Measurements from ENCODE around the gene CDYL2. TPM values are rescaled to one million over a fixed set of nuclear protein-coding genes. Genes with fewer than 3 reads are reported as not detected.

The CDYL2 gene
- total RNA-seq, 1 experiment from 2014 or later: 7.1 TPM

DNA sequence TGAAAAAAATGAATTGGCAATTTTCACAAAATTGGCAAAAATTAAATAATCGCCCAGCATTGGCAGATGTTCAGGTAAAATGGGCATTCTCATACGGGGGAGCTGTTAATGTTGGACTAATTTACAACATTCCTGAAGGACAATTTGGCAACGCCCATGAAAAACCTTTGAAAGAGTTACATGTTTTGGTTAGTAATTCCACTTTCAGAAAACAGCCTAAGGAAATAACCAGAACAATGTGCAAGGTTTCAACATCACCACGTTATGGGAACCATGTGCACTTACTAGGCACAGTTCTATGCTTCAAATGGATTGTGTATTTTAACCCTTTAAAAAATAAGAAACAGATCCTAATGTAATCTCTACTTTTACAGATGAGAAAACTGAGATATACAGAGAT, 62.7 kb downstream of the CDYL2 start:
- Mint-ChIP-seq H3K4me1 (ENCODE audit: insufficient read depth, unreplicated experiment) (peaks cover 27% of the 10 kb centered on the region), H3K4me3 (ENCODE audit: unreplicated experiment) (no peak overlapping the region), H3K27ac (ENCODE audit: low read depth, unreplicated experiment) (no peak overlapping the region), H3K36me3 (ENCODE audit: insufficient read depth, unreplicated experiment) (no peaks in the 10 kb centered on the region), H3K9me3 (ENCODE audit: unreplicated experiment) (peaks cover 10% of the 10 kb centered on the region), H3K27me3 (ENCODE audit: insufficient read depth, unreplicated experiment) (no peaks in the 10 kb centered on the region)
- DNase-seq (ENCODE audit: unreplicated experiment): peak; percentile 65
- CTCF ChIA-PET: no interaction called here
- TF ChIP-seq, protein P1, sequence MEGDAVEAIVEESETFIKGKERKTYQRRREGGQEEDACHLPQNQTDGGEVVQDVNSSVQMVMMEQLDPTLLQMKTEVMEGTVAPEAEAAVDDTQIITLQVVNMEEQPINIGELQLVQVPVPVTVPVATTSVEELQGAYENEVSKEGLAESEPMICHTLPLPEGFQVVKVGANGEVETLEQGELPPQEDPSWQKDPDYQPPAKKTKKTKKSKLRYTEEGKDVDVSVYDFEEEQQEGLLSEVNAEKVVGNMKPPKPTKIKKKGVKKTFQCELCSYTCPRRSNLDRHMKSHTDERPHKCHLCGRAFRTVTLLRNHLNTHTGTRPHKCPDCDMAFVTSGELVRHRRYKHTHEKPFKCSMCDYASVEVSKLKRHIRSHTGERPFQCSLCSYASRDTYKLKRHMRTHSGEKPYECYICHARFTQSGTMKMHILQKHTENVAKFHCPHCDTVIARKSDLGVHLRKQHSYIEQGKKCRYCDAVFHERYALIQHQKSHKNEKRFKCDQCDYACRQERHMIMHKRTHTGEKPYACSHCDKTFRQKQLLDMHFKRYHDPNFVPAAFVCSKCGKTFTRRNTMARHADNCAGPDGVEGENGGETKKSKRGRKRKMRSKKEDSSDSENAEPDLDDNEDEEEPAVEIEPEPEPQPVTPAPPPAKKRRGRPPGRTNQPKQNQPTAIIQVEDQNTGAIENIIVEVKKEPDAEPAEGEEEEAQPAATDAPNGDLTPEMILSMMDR (IDR thresholded peaks at IDR 0.05; ENCODE audit: unreplicated experiment): no peak
- POLR2A ChIA-PET: no interaction called here
- BruUV-seq (replicated peaks): no TSS peak
- intact Hi-C loops (cut with micrococcal nuclease): no loop called here

- CTCF ChIA-PET: interaction anchor here (0.6 kb wide), 1 partner anchor 498 kb away, joined by 3 read pairs; no protein-coding TSS in a partner anchor
- no TSS peak for BruUV-seq (replicated peaks)
- H3K27ac Mint-ChIP-seq (ENCODE audit: low read depth, unreplicated experiment): no peak overlapping the region
- peaks cover 8% of the 10 kb centered on the region for H3K27me3 Mint-ChIP-seq (ENCODE audit: insufficient read depth, unreplicated experiment)
- H3K36me3 Mint-ChIP-seq (ENCODE audit: insufficient read depth, unreplicated experiment): no peaks in the 10 kb centered on the region
- intact Hi-C loops (cut with micrococcal nuclease): no loop called here
- TF ChIP-seq, protein P1 (IDR thresholded peaks at IDR 0.05; ENCODE audit: unreplicated experiment): no peak
- H3K4me1 Mint-ChIP-seq (ENCODE audit: insufficient read depth, unreplicated experiment): peaks cover 27% of the 10 kb centered on the region
- DNase-seq (ENCODE audit: unreplicated experiment): peak; percentile 56
- no peak overlapping the region for H3K4me3 Mint-ChIP-seq (ENCODE audit: unreplicated experiment)
- POLR2A ChIA-PET: no interaction called here
- H3K9me3 Mint-ChIP-seq (ENCODE audit: unreplicated experiment): peaks cover 10% of the 10 kb centered on the region
These were observed 64.9 kb downstream of the CDYL2 start for GRCh38 chr16:80739523-80739922.

GRCh38 chr16:80738521-80738920, 65.9 kb downstream of the CDYL2 start:
- TF ChIP-seq, protein P1 (IDR thresholded peaks at IDR 0.05; ENCODE audit: unreplicated experiment): no peak
- peaks cover 23% of the 10 kb centered on the region for H3K4me1 Mint-ChIP-seq (ENCODE audit: insufficient read depth, unreplicated experiment)
- intact Hi-C loops (cut with micrococcal nuclease): no loop called here
- H3K9me3 Mint-ChIP-seq (ENCODE audit: unreplicated experiment): peaks cover 10% of the 10 kb centered on the region
- H3K27me3 Mint-ChIP-seq (ENCODE audit: insufficient read depth, unreplicated experiment): peaks cover 17% of the 10 kb centered on the region
- no peak overlapping the region for H3K4me3 Mint-ChIP-seq (ENCODE audit: unreplicated experiment)
- peak; percentile 28 for DNase-seq (ENCODE audit: unreplicated experiment)
- no peaks in the 10 kb centered on the region for H3K36me3 Mint-ChIP-seq (ENCODE audit: insufficient read depth, unreplicated experiment)
- BruUV-seq (replicated peaks): no TSS peak
- no peak overlapping the region for H3K27ac Mint-ChIP-seq (ENCODE audit: low read depth, unreplicated experiment)
- CTCF ChIA-PET: no interaction called here
- POLR2A ChIA-PET: no interaction called here

GRCh38 chr16:80735846-80736245, 68.6 kb downstream of the CDYL2 start:
- intact Hi-C loops (cut with micrococcal nuclease): no loop called here
- no peak overlapping the region for H3K27ac Mint-ChIP-seq (ENCODE audit: low read depth, unreplicated experiment)
- H3K27me3 Mint-ChIP-seq (ENCODE audit: insufficient read depth, unreplicated experiment): peaks cover 17% of the 10 kb centered on the region
- H3K9me3 Mint-ChIP-seq (ENCODE audit: unreplicated experiment): peaks cover 10% of the 10 kb centered on the region
- CTCF ChIA-PET: interaction anchor here (1.0 kb wide), 1 partner anchor 269 kb away, joined by 4 read pairs; no protein-coding TSS in a partner anchor
- H3K36me3 Mint-ChIP-seq (ENCODE audit: insufficient read depth, unreplicated experiment): no peaks in the 10 kb centered on the region
- POLR2A ChIA-PET: interaction anchor here (0.5 kb wide), 1 partner anchor 259 kb away, joined by 3 read pairs; no protein-coding TSS in a partner anchor
- H3K4me1 Mint-ChIP-seq (ENCODE audit: insufficient read depth, unreplicated experiment): peaks cover 17% of the 10 kb centered on the region
- BruUV-seq (replicated peaks): no TSS peak
- TF ChIP-seq, protein P1 (IDR thresholded peaks at IDR 0.05; ENCODE audit: unreplicated experiment): no peak
- DNase-seq (ENCODE audit: unreplicated experiment): no peak
- no peak overlapping the region for H3K4me3 Mint-ChIP-seq (ENCODE audit: unreplicated experiment)

Measured in MCF 10A (cell line).